HG03354 (cell line): ENCODE measurements around the gene TRIM44.
"Not testable (repeated sequence)": the region's sequence is repeated elsewhere in the genome, so short reads cannot be mapped to it uniquely, and the experiment has no call there.

ENCODE experiments used
- ATAC-seq: cut with Tn5 transposase; IDR thresholded peaks from one replicate; pipeline ENCODE4 v1.9.1; 2021; ENCODE audit warnings: mild to moderate bottlenecking; ENCODE audit not compliant: unreplicated experiment, poor library complexity, severe bottlenecking

The TRIM44 gene

DNA sequence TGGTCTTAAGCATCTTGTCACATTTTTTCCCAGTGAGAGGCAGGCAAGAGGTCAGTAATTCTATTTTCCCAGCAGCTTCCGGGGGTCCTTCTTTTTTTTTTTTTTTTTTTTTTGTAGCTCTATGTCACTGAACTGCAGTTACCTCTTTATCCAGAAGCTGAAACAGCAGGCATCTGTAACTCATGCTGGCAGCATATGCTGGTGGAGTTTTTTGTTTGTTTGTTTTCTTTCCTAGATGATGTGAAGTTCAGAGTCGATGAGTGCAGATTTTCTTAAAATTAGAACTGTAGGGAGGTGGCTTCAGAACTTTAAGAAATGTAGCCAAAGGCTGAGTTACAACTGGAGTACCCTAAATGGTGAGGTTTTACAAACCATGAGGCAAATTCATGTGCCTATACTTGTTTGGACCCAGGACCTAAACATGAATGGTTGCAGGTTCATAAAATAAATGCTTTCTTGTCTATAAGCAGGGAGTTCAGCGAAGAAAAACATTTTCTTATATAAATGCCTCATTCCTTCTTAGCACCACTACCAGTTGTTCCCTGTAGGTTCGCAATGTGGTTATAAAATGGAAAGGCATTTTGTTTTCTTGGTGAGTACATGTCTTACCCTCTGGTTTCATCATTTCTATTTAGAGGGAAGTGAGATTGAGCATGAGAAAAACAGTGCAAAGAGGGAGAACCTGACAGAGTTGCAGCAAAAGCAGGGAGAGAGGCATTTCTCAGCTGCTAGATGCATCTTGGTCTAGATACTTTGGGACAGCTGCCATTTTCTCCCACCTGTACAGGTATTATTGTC lies 84.0 kb downstream of the TRIM44 start:
- peak; percentile 56 for ATAC-seq

GRCh38 chr11:35747668-35748067 lies 85.1 kb downstream of the TRIM44 start:
- no peak for ATAC-seq

GRCh38 chr11:35748644-35749043 lies 86.1 kb downstream of the TRIM44 start:
- ATAC-seq, result no peak

DNA sequence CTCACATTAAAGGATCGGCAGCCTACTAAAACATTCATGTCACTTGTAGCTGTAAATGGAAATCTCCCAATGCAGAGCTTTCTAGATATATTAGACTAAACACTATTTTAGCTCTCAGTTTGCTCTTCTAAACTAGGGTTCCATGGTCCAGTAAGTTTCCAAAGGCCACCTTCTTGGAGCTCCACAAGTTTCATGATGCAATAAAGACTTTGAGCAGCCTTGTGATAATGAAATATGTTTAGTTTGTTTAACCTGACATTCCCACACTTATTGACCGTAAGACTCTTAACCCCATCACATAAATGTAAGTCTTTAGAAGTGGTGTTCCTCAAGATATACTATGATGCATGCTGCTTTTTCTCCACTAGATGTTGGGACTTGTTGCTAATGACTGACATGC lies 87.7 kb downstream of the TRIM44 start:
- ATAC-seq, result no peak

DNA sequence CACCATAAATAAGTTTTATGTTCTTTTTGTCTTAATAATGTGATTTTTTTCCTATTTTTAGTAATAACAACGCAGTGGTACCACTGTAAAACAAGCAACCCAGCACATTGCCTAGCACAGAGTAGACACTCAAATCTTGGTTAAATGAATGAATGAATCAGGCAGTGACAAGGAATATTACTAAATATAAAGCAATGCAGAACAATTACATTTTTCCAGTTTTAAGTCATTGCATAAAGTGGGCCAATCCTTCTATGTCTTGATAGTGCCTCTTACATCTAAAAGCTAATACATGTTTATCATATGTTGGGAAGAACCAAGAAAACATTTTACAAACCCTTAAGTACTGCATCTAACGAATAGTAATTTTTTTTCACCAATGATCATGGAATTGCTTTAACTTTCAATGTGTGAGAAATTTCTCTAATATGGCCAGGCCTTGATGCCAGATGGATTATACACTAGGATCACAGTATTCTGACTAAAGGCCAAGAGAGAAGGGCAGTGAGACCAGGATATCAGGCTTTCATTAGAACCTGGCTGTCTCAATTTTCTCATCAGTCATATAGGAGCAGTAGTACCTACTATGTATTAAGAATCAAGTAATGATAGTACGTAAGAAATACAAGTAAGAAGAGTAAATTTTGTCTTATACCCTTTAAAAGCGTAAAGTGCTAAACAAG lies 88.5 kb downstream of the TRIM44 start:
- ATAC-seq, result no peak

GRCh38 chr11:35751664-35752061 lies 89.1 kb downstream of the TRIM44 start:
- no peak for ATAC-seq

DNA sequence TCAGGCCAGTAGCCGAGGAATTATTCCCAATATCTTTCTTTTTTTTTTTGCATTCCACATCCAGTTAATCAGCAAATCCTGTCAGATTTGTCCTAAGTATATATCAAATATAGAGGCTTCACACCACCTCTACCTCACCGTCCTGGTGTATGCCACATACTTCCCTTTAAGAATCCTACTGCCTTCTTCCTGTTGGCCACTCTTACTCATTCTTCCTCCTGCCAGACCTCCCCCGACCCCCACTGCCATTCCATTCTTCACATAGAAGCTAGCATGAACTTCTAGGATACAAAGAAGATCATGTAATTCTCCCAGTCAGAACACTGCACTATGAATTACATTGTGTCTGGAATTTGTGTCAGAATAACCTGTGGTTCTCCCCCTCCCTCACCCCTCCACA lies 89.5 kb downstream of the TRIM44 start:
- ATAC-seq, result no peak

- not testable (repeated sequence) for ATAC-seq
These were observed 91.0 kb downstream of the TRIM44 start for GRCh38 chr11:35753573-35753972.

- ATAC-seq, result not testable (repeated sequence)
These were observed 97.4 kb downstream of the TRIM44 start for GRCh38 chr11:35759951-35760350.

GRCh38 chr11:35761899-35762298 lies 99.3 kb downstream of the TRIM44 start:
- ATAC-seq, result no peak

DNA sequence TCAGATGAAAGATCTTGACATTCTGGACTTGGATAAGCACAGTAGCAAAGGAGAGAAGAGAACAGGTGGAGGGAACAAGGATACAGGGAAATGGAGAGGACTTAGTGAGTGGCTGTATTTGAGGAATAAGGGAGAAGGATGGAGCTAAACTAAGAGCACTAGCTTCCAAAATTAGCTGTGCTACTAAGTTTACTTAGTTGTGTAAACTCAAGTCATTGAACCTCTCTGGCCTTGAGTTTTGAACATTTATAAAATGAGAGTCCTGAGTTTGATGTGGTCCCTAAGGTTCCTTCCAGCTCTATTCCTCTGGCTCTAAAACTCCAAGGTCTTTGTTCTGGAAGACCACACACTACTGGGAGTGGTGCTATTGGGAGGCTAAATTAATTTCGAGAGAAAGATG lies 100.7 kb downstream of the TRIM44 start:
- ATAC-seq, result no peak

- no peak for ATAC-seq
These were observed 101.2 kb downstream of the TRIM44 start for GRCh38 chr11:35763765-35764164.

- ATAC-seq, result no peak
These were observed 101.8 kb downstream of the TRIM44 start for GRCh38 chr11:35764417-35764816.

DNA sequence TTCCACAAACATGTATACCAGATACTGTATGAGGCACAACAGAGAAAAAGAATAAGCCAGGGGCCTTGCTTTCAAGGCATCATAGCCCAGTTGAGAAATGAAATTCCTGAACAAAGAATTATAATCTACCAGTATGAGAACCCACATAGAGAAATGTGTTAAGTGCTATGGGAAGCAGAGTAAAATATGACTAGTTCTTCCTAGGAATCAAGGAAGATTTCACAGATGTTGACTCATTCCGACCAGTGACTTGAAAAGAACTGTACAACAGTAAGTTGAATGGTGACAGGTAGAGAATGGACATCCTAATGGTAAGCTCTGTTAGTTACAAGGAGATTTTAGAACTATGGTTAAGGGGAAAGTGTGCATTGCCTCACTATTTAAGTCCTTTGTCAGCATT lies 102.6 kb downstream of the TRIM44 start:
- ATAC-seq, result no peak

- no peak for ATAC-seq
These were observed 104.1 kb downstream of the TRIM44 start for GRCh38 chr11:35766651-35767050.

DNA sequence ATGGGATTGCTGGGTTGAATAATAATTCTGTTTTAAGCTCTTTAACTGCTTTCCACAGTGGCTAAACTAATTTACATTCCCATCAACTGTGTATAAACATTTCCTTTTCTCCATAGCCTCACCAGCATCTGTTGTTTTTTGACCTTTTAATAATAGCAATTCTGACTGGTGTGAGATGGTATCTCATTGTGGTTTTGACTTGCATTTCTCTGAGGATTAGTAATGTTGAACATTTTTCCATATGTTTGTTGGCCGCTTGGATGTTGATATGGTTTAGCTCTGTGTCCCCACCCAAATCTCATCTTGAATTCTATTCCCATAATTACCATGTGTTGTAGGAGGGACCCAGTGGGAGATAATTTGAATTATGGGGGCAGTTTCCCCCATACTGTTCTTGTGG lies 107.8 kb downstream of the TRIM44 start:
- ATAC-seq, result not testable (repeated sequence)

DNA sequence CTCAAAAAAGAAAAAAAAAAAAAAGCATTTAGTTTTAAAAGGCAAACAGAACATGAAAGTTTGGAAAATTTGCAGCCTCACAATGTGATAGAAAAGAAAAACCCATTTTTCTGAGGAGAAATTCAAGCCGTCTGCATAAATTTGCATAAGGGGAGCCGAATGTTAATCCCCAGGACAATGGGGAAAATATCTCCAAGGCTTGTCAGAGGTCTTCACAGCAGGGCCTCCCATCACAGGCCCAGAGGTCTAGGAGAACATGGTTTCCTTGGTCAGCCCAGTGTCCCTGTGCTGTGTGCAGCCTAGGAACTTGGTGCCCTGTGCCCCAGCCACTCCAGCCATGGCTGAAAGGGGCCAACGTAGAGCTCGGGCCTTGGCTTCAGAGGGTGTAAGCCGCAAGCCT lies 109.1 kb downstream of the TRIM44 start:
- ATAC-seq, result no peak

- not testable (repeated sequence) for ATAC-seq
These were observed 114.7 kb downstream of the TRIM44 start for GRCh38 chr11:35777241-35777640.

GRCh38 chr11:35778943-35779342 lies 116.4 kb downstream of the TRIM44 start:
- ATAC-seq, result not testable (repeated sequence)

GRCh38 chr11:35779409-35779808 lies 116.8 kb downstream of the TRIM44 start:
- no peak for ATAC-seq
